Gastroesophageal sphincter (tissue), 4 donors: ENCODE measurements around the gene SSC5D. TPM values are rescaled to one million over a fixed set of nuclear protein-coding genes. Genes with fewer than 3 reads are reported as not detected.
A peak's percentile ranks its signal among the peaks of the same experiment; 100 is the strongest.

Experiments
- ATAC-seq: fragments of 150-250 bp; one replicate; pipeline ENCODE4 v1.9.1; 2016; ENCODE audit warnings: mild to moderate bottlenecking, moderate library complexity
- H3K27ac ChIP-seq, 4 donors: fragments of 200-600 bp; sonication (generic) in 3 of 4; 1 replicate in 3 of 4; 2 replicates in 1 of 4; pipeline ENCODE4 v1.5.1; 2016 to 2019
- H3K27me3 ChIP-seq: fragments of 200-600 bp; sonication (generic); one replicate; pipeline ENCODE4 v1.5.1; 2019
- H3K36me3 ChIP-seq, 2 donors: fragments of 200-600 bp; sonication (generic); one replicate each; pipeline ENCODE4 v1.5.1; 2019; ENCODE audit warnings: control low read depth in 1 of 2
- H3K4me1 ChIP-seq, 3 donors: fragments of 200-600 bp; sonication (generic); 1 replicate in 2 of 3; 2 replicates in 1 of 3; pipeline ENCODE4 v1.5.1; 2016 to 2019; ENCODE audit warnings: control low read depth in 2 of 3
- H3K4me3 ChIP-seq, 2 donors: fragments of 200-600 bp; sonication (generic); one replicate each; pipeline ENCODE4 v1.5.1; 2019; ENCODE audit warnings: mild to moderate bottlenecking in 1 of 2, moderate library complexity in 1 of 2
- H3K9me3 ChIP-seq, 3 donors: fragments of 200-600 bp; sonication (generic); one replicate each; pipeline ENCODE4 v1.5.1; 2017 to 2019; ENCODE audit warnings: control low read depth in 2 of 3
- EP300 ChIP-seq: sonication (generic); formaldehyde crosslinking; IDR thresholded peaks from one replicate; pipeline ENCODE4 v1.6.1; 2017; ENCODE audit warnings: antibody characterized with exemption, mild to moderate bottlenecking
- POLR2A ChIP-seq, 2 donors: fragments of 450-650 bp; IDR thresholded peaks; one replicate each; pipeline ENCODE4 v1.6.1; 2017; ENCODE audit warnings: antibody characterized with exemption in 2 of 2, mild to moderate bottlenecking in 2 of 2, moderate library complexity in 1 of 2
- POLR2AphosphoS5 ChIP-seq: sonication (generic); formaldehyde crosslinking; IDR thresholded peaks from one replicate; pipeline ENCODE4 v1.6.1; 2017; ENCODE audit warnings: antibody characterized with exemption
- WGBS, 2 donors: methylation state at CpG; one replicate each; pipeline ENCODE4 v1.1.5; 2018; ENCODE audit warnings: low coverage in 1 of 2; 5-methylcytosine and 5-hydroxymethylcytosine counted together
- total RNA-seq, 4 donors: library from RNA; depleted of rRNA; stranded (reverse); fragments of >200 nt; gene quantifications; one replicate each; pipeline ENCODE4 v1.1.0, GENCODE V29; 2016
- TF ChIP-seq, protein P1 (sequence below), 4 experiments: fragments of 200-600 bp in 2 of 4; fragments of 450-650 bp in 2 of 4; sonication (generic) in 1 of 4; IDR thresholded peaks; one replicate each; pipeline ENCODE4 v1.5.1; 2017 to 2019; ENCODE audit warnings: antibody characterized with exemption in 4 of 4, mild to moderate bottlenecking in 2 of 4, moderate library complexity in 2 of 4

SSC5D gene
- total RNA-seq, 4 donors from 2014 or later: 6.3 to 39.2 (median 23.5) TPM

DNA sequence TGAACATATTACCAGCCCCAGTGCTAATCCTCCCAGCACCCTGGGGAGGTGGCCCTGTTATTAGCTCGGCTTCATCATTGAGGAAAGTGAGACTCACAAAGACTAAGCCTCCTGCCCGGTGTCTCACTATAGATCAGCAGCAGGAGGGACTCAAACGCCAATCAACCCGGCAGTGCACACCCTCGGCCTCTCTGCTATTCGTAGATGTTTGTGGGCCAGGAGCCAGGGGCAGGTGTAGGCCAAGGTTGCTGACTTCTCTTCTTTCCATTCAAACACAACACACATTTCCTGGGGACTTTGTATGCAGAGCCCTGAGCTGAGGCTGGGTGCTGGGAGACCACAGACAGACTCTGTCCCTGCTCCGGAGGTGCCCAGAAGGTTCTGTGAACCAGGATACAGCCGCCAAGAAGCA is 66.5 kb downstream of the SSC5D start:
- peaks cover 60% of the 10 kb centered on the region for H3K27me3 ChIP-seq
- 44 to 63% methylated on average over 1 to 3 of the region's 8 CpGs for WGBS, 2 donors
- no peak for ATAC-seq
- H3K9me3 ChIP-seq: no peaks in the 10 kb centered on the region
- no peaks in the 10 kb centered on the region for H3K4me1 ChIP-seq
- no peak overlapping the region for H3K4me3 ChIP-seq
- no peak overlapping the region for H3K27ac ChIP-seq
- TF ChIP-seq, protein P1, sequence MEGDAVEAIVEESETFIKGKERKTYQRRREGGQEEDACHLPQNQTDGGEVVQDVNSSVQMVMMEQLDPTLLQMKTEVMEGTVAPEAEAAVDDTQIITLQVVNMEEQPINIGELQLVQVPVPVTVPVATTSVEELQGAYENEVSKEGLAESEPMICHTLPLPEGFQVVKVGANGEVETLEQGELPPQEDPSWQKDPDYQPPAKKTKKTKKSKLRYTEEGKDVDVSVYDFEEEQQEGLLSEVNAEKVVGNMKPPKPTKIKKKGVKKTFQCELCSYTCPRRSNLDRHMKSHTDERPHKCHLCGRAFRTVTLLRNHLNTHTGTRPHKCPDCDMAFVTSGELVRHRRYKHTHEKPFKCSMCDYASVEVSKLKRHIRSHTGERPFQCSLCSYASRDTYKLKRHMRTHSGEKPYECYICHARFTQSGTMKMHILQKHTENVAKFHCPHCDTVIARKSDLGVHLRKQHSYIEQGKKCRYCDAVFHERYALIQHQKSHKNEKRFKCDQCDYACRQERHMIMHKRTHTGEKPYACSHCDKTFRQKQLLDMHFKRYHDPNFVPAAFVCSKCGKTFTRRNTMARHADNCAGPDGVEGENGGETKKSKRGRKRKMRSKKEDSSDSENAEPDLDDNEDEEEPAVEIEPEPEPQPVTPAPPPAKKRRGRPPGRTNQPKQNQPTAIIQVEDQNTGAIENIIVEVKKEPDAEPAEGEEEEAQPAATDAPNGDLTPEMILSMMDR (IDR thresholded peaks at IDR 0.05): no peak
- TF ChIP-seq POLR2AphosphoS5 (no peak), EP300 (no peak), POLR2A (IDR thresholded peaks at IDR 0.05) (no peak)
- no peaks in the 10 kb centered on the region for H3K36me3 ChIP-seq

DNA sequence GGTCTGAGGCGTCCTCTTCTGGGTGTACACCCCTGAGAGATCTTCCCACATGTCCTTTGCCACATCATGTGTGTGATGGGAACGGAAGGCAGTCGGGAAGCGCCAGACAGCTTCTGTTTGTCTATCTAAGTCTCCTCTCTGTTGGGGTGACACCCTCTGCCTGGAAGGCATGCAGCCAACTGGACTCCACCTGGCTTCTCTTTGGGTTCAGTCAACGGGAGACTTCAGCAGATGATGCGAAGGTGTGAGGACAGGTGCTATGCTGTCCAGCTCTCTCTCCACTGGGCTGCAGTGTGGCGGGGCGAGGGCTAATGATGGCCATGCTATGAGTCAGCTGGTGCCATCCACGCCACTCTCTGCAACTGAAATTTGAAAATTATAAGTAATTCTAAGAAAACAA is 71.4 kb downstream of the SSC5D start:
- H3K9me3 ChIP-seq: peaks cover 0 to 7% (median 0%) of the 10 kb centered on the region in 3 donors
- H3K27ac ChIP-seq: no peak overlapping the region
- TF ChIP-seq, protein P1 (IDR thresholded peaks at IDR 0.05): no peak
- TF ChIP-seq POLR2AphosphoS5: no peak
- no peak for TF ChIP-seq EP300
- TF ChIP-seq POLR2A (IDR thresholded peaks at IDR 0.05): no peak
- no peak overlapping the region for H3K4me3 ChIP-seq
- H3K4me1 ChIP-seq: peaks cover 0 to 6% (median 0%) of the 10 kb centered on the region in 3 donors
- 71 to 77% methylated on average over 1 to 5 of the region's 9 CpGs for WGBS, 2 donors
- ATAC-seq: no peak
- H3K27me3 ChIP-seq: peaks cover 37% of the 10 kb centered on the region
- H3K36me3 ChIP-seq: no peaks in the 10 kb centered on the region

DNA sequence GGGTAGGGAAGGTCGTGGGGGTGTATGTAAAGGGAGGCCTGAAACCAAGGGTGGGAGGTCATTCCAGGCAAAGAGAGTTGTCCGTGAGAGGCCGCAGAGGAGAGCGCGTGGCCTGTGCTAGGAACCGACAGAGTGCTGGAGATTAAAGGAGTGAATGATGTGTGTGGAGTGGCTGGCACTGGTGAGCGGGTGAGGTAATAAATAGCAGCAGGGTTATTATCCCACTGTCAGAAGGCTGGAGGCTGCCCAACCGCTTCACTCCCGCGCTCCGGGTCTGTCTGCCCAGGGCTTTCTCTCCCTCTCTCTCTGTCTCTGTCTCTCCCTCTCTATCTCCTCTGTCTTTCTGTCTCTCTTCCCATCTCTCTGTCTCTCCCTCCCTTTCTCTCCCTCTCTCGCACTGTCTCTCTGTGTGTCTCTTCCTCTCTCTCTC is 75.0 kb downstream of the SSC5D start:
- 6 to 37% methylated on average over 12 of the region's 12 CpGs for WGBS, 2 donors
- peaks cover 0 to 6% (median 0%) of the 10 kb centered on the region in 3 donors for H3K4me1 ChIP-seq
- no peak overlapping the region for H3K27ac ChIP-seq
- peaks cover 0 to 7% (median 0%) of the 10 kb centered on the region in 3 donors for H3K9me3 ChIP-seq
- H3K36me3 ChIP-seq: no peaks in the 10 kb centered on the region
- peaks cover 50% of the 10 kb centered on the region for H3K27me3 ChIP-seq
- peak; percentile 43 for ATAC-seq
- TF ChIP-seq EP300: no peak
- TF ChIP-seq, protein P1 (IDR thresholded peaks at IDR 0.05): no peak
- TF ChIP-seq POLR2AphosphoS5: no peak
- no peak for TF ChIP-seq POLR2A (IDR thresholded peaks at IDR 0.05)
- no peak overlapping the region for H3K4me3 ChIP-seq

DNA sequence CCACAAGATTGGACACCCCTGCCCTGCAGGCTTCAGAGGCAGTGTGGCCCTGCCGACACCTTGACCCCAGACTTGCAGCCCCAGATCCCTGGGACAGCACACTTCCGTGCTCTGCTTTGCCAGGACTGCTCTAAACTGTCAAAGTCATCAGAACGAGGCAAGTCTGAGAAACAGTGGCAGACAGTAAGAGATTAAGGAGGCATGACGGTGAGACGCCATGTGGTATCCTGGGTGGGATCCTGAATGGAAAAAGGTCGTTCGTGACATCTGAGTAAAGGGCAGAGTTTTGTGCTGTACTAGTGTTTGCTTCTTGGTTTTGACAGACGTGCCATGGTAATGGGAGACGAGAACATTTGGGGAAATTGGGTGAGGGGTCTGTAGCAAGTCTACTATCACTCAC is 78.6 kb downstream of the SSC5D start:
- TF ChIP-seq POLR2A (IDR thresholded peaks at IDR 0.05) (no peak), POLR2AphosphoS5 (no peak), EP300 (no peak)
- TF ChIP-seq, protein P1 (IDR thresholded peaks at IDR 0.05): no peak

DNA sequence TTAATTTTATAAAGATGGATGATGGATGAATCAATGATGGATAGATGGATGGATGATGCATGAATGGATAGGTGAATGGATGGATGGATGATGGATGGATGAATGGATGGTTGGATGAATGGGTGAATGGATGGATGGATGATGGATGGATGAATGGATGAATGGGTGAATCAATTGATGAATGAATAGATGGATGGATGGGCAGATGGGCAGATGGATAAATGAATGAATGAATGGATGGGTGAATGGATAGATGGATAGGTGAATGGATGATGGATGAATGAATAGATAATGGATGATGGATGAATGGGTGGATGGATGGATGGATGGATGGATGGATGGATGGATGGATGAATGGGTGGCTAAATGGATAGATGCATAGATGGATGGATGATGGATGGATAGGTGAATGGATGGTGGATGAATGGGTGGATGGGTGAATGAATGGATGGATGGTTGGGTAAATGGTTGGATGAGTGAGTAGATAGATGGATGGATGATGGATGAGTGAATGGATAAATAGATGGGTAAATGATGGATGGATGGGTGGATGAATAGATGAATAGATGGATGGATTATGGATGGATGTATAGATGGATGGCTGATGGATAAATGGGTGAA is 79.6 kb downstream of the SSC5D start:
- peaks cover 0 to 6% (median 0%) of the 10 kb centered on the region in 3 donors for H3K4me1 ChIP-seq

More for the DNA sequence above, 78.6 kb downstream of the SSC5D start:
- H3K27me3 ChIP-seq: peaks cover 31% of the 10 kb centered on the region
- no peak for ATAC-seq
- H3K4me3 ChIP-seq: no peak overlapping the region
- H3K9me3 ChIP-seq: no peaks in the 10 kb centered on the region
- H3K4me1 ChIP-seq: peaks cover 0 to 6% (median 0%) of the 10 kb centered on the region in 3 donors
- H3K36me3 ChIP-seq: no peaks in the 10 kb centered on the region
- no peak overlapping the region for H3K27ac ChIP-seq
- WGBS, 2 donors: 32 to 35% methylated on average over 7 of the region's 9 CpGs

More for the DNA sequence above, 79.6 kb downstream of the SSC5D start:
- Histone ChIP-seq H3K4me3 (no peak overlapping the region), H3K36me3 (no peaks in the 10 kb centered on the region), H3K27me3 (peaks cover 31% of the 10 kb centered on the region), H3K27ac (no peak overlapping the region), H3K9me3 (no peaks in the 10 kb centered on the region)
- no peak for ATAC-seq
- TF ChIP-seq, protein P1 (IDR thresholded peaks at IDR 0.05): no peak
- TF ChIP-seq POLR2AphosphoS5 (no peak), POLR2A (IDR thresholded peaks at IDR 0.05) (no peak), EP300 (no peak)
